Adrenal gland (tissue), 12 donors: ENCODE measurements around the gene FOXQ1. TPM values are rescaled to one million over a fixed set of nuclear protein-coding genes. Genes with fewer than 3 reads are reported as not detected.

Experiments used
- DNase-seq, 7 donors: peaks; one replicate each; pipeline ENCODE4 v3.0.0-alpha.2; 2019 to 2020
- H3K27ac ChIP-seq, 5 donors: fragments of 200-600 bp; sonication (generic) in 4 of 5; 1 replicate in 3 of 5; 2 replicates in 2 of 5; pipeline versions ENCODE4 v1.5.1 to v1.8.0; 2016 to 2020; ENCODE audit warnings: mild to moderate bottlenecking in 1 of 5
- H3K27me3 ChIP-seq: fragments of 200-600 bp; 2 replicates; pipeline ENCODE4 v1.8.0; 2021
- H3K36me3 ChIP-seq, 2 donors: fragments of 200-600 bp; replicated peaks in 1 of 2; 1 replicate in 1 of 2; 2 replicates in 1 of 2; pipeline versions ENCODE4 v1.5.1 to v1.8.0; 2018 to 2022
- H3K4me1 ChIP-seq, 2 donors: fragments of 200-600 bp; replicated peaks in 1 of 2; 1 replicate in 1 of 2; 2 replicates in 1 of 2; pipeline versions ENCODE4 v1.5.1 to v1.8.0; 2018 to 2021
- H3K4me3 ChIP-seq, 4 donors: fragments of 200-600 bp; sonication (generic) in 3 of 4; one replicate each; pipeline ENCODE4 v1.5.1; 2016 to 2018
- H3K9me3 ChIP-seq, 3 donors: fragments of 200-600 bp; sonication (generic) in 1 of 3; replicated peaks in 1 of 3; 1 replicate in 2 of 3; 2 replicates in 1 of 3; pipeline versions ENCODE4 v1.5.1 to v1.8.0; 2016 to 2021
- POLR2A ChIP-seq, 2 donors: fragments of 450-650 bp; IDR thresholded peaks; one replicate each; pipeline ENCODE4 v1.6.1; 2017; ENCODE audit warnings: antibody characterized with exemption in 2 of 2, mild to moderate bottlenecking in 2 of 2, moderate library complexity in 1 of 2
- WGBS, 4 donors: extraction: QIAGEN DNeasy Blood & Tissue Kit in 2 of 4; methylation state at CpG; one replicate each; pipeline versions ENCODE4 v1.1.5 to v1.1.7; 2013 to 2017; 5-methylcytosine and 5-hydroxymethylcytosine counted together
- intact Hi-C, 2 donors: fragments of 100-400 bp; cut with DNase I; formaldehyde crosslinking; loops; one replicate each; pipeline versions ENCODE4 v1.14.1 to v1.15.0; 2022 to 2023
- polyA plus RNA-seq, 3 donors: library from polyadenylated mRNA; stranded (reverse); fragments of 200-250 nt in 2 of 3; fragments of 350-450 nt in 1 of 3; fragmentation: Illumina TruSeq in 1 of 3; extraction: RNeasy Lipid Tissue Mini Kit (QIAGEN cat#74804) in 1 of 3; gene quantifications; one replicate each; pipeline ENCODE4 v1.2.3, GENCODE V29; 2013 to 2014
- total RNA-seq, 9 donors: library from RNA; depleted of rRNA in 4 of 9; stranded (reverse); fragments of >200 nt in 4 of 9; fragments of 120-200 nt in 1 of 9; fragmentation: NEBNext Ultra II Directional in 1 of 9; extraction: Animal tissue kit (Norgen Biotek cat#: 25700) in 1 of 9; gene quantifications; one replicate each; pipeline versions ENCODE4 v1.1.0 to v1.2.4, GENCODE V29; 2013 to 2023
- TF ChIP-seq, protein P1 (sequence below), 6 experiments: fragments of 450-650 bp in 4 of 6; fragments of 200-600 bp in 2 of 6; sonication (generic) in 1 of 6; IDR thresholded peaks; 1 replicate in 5 of 6; 2 replicates in 1 of 6; pipeline versions ENCODE4 v1.5.1 to v1.8.0; 2016 to 2021; ENCODE audit warnings: antibody characterized with exemption in 6 of 6, mild to moderate bottlenecking in 2 of 6, moderate library complexity in 1 of 6
- donor health status: healthy with polysubstance abuse.
- donor health status: Bipolar disorder and iron deficiency.
- donor health status: DM: yes; HTN: yes; CAD: no.
- donor health status: DM: no; HTN: no; CAD: no.
- donor health status: DM: no; HTN: no; CAD: no.
- donor health status: DM: yes; HTN: yes; CAD: no.

Gene FOXQ1
- total and polyA plus RNA-seq, 12 donors, result 0.05 to 0.24 (median 0.11) TPM; not detected in 9

DNA sequence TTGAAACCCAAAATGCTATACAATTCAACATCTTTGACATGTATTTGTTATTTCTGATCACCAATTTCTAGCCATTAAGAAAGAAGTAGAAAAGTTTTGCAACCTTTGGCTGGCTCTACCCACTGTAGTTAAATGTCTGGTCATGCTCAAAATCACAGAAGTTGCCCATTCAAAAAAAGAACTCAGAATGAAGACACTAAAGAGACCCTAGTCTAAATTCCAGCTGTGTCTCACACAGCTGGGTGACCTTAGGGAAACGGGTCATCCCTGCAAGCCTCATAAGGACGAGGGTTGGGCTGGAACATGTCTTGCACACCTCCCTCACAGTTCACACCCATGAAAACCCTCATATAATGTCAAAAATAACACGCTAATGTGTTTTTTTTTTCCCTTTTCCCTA lies 10.3 kb downstream of the FOXQ1 start:
- WGBS, 4 donors, result 45 to 69% (median 60%) methylated on average over 3 of the region's 3 CpGs
- Histone ChIP-seq H3K27ac (no peak overlapping the region), H3K4me3 (no peak overlapping the region), H3K9me3 (no peaks in the 10 kb centered on the region), H3K4me1 (no peaks in the 10 kb centered on the region), H3K27me3 (no peaks in the 10 kb centered on the region), H3K36me3 (no peaks in the 10 kb centered on the region)
- TF ChIP-seq, protein P1, sequence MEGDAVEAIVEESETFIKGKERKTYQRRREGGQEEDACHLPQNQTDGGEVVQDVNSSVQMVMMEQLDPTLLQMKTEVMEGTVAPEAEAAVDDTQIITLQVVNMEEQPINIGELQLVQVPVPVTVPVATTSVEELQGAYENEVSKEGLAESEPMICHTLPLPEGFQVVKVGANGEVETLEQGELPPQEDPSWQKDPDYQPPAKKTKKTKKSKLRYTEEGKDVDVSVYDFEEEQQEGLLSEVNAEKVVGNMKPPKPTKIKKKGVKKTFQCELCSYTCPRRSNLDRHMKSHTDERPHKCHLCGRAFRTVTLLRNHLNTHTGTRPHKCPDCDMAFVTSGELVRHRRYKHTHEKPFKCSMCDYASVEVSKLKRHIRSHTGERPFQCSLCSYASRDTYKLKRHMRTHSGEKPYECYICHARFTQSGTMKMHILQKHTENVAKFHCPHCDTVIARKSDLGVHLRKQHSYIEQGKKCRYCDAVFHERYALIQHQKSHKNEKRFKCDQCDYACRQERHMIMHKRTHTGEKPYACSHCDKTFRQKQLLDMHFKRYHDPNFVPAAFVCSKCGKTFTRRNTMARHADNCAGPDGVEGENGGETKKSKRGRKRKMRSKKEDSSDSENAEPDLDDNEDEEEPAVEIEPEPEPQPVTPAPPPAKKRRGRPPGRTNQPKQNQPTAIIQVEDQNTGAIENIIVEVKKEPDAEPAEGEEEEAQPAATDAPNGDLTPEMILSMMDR (IDR thresholded peaks at IDR 0.05), result no peak
- TF ChIP-seq POLR2A (IDR thresholded peaks at IDR 0.05), result no peak
- DNase-seq, result no peak
- intact Hi-C loops, result no loop called here

DNA sequence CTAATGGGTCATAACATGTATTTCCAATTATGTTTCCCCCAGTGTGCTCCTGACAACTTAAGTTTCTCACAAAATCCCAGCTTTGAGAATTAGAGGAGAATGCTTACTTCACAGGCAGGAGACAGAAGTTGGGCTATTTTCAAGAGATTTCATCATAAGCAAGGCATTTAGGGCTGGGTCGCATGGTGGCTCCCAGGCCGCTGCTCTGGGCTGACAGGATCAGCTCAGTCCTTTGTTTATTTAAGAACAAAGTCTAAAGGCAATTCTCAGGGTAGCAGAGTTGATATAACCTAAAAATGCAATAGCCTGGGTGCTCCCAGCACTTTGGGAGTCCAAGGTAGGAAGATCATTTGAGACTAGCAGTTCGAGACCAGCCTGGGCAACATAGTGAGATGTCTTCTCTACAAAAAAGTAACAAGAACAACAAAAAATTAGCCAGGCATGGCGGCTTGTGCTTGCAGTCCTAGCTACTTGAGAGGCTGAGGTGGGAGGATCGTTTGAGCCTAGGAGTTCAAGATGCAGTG lies 10.9 kb downstream of the FOXQ1 start:
- whole genome bisulfite sequencing, 4 donors, result 66 to 77% (median 69%) methylated on average over 5 of the region's 5 CpGs
- Histone ChIP-seq H3K36me3 (no peaks in the 10 kb centered on the region), H3K4me3 (no peak overlapping the region), H3K27ac (no peak overlapping the region), H3K27me3 (no peaks in the 10 kb centered on the region), H3K4me1 (no peaks in the 10 kb centered on the region), H3K9me3 (no peaks in the 10 kb centered on the region)
- intact Hi-C loops, result no loop called here
- no peak for DNase-seq
- TF ChIP-seq, protein P1 (IDR thresholded peaks at IDR 0.05), result no peak
- no peak for TF ChIP-seq POLR2A (IDR thresholded peaks at IDR 0.05)

DNA sequence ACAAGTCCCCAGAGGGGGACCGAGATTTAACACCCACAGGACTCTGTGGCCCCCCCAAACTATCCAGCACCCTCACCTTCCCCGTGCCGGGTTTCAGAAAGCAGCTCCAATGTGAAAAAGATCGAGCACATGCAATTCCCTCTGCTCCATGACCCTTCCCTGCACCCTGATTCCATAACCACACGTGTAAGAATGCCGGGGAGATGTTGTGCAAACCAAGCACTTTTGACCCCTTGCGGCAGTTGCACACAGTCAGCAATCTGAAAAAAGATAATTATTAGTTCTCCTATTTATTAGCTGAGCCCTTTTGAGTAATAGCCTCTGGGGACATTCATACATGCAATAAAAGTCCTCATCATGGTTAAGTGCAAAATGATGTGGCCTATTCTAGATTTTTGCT lies 13.0 kb downstream of the FOXQ1 start:
- Histone ChIP-seq H3K4me1 (no peaks in the 10 kb centered on the region), H3K27me3 (no peaks in the 10 kb centered on the region), H3K4me3 (no peak overlapping the region), H3K27ac (no peak overlapping the region), H3K9me3 (no peaks in the 10 kb centered on the region), H3K36me3 (no peaks in the 10 kb centered on the region)
- no peak for DNase-seq
- TF ChIP-seq POLR2A (IDR thresholded peaks at IDR 0.05), result no peak
- TF ChIP-seq, protein P1 (IDR thresholded peaks at IDR 0.05), result no peak
- WGBS, 4 donors, result 79 to 91% (median 82%) methylated on average over 6 to 7 of the region's 7 CpGs
- intact Hi-C loops, result no loop called here

DNA sequence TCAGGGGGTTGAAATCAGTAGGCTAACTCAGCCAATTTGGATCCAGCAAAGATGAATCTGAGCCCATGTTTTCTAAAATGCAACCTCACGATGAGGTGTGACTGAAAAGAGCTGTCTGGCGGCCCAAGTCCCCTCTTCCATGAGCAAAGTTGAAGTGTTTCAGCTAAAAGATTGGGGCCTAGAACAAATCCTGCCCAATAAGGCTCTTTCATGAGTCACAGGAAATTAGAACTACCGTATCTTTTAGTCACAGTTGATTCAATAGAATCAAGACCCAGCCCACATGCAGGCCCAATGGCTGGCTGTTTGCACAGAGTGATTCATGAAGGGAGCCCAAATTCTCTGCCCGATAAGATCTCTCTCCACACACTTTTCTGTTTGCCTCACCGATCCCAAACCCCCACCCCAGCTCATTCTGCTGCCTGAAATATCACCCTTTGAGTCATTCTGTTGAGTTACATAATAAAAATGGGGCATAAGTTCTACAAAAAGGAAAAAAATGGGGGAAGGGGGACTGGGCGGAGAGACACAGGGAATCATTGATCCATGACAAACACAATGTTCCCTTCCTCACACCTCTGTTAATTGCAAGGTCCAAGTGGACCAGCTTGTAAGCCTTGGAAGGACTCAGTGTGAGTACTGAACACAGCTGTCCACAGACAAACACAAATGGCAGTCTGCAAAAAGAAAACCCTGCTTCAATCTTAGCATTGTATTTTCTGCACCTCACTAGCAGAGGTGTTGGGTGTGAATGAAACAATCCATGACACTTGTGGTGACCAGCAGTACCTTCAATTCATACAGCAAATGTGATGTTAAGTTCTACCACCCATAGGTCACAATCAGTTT lies 13.8 kb downstream of the FOXQ1 start:
- WGBS, 4 donors, result 76 to 80% (median 77%) methylated on average over 6 of the region's 6 CpGs
- TF ChIP-seq, protein P1 (IDR thresholded peaks at IDR 0.05), result no peak
- no peak for TF ChIP-seq POLR2A (IDR thresholded peaks at IDR 0.05)
- Histone ChIP-seq H3K27ac (no peak overlapping the region), H3K4me3 (no peak overlapping the region), H3K9me3 (no peaks in the 10 kb centered on the region), H3K4me1 (no peaks in the 10 kb centered on the region), H3K36me3 (no peaks in the 10 kb centered on the region), H3K27me3 (no peaks in the 10 kb centered on the region)
- intact Hi-C loops, result no loop called here
- DNase-seq, result no peak
